ENCODE data around the gene ZNRF1. TPM values are rescaled to one million over a fixed set of nuclear protein-coding genes. Genes with fewer than 3 reads are reported as not detected.

Gene ZNRF1
- total RNA-seq, 1 experiment from 2014 or later = 27.1 TPM

DNA sequence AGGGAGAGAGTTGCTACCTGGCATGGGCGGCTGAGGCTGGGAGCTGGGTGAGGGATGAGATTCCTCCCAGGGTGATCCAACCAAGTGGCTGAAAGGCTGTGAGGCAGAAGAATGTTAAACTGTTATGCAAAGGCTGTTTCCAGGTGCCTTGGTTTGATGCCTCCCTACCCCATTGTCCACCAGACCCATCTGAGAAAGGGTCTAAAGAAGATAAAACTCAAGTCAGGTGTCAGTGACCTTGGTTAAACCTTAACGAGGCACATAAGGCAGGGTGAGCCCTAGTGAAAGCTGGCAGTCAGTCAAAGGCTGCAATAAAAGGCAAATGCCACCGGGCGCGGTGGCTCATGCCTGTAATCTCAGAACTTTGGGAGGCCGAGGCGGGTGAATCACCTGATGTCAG is 94.0 kb downstream of the ZNRF1 start:
- peaks cover 36% of the 10 kb centered on the region for H3K4me1 Mint-ChIP-seq (ENCODE audit: low read depth, unreplicated experiment)
- no peaks in the 10 kb centered on the region for H3K27me3 Mint-ChIP-seq (ENCODE audit: unreplicated experiment)
- intact Hi-C loops (cut with micrococcal nuclease; ENCODE audit: unreplicated experiment) = no loop called here
- CTCF ChIA-PET = interaction anchor here (0.6 to 0.7 kb wide), 2 partner anchors 109 to 238 kb away, joined by 3 to 10 read pairs; no protein-coding TSS in a partner anchor
- H3K4me3 Mint-ChIP-seq (ENCODE audit: low read depth, unreplicated experiment) = no peak overlapping the region
- TF ChIP-seq, protein P1, sequence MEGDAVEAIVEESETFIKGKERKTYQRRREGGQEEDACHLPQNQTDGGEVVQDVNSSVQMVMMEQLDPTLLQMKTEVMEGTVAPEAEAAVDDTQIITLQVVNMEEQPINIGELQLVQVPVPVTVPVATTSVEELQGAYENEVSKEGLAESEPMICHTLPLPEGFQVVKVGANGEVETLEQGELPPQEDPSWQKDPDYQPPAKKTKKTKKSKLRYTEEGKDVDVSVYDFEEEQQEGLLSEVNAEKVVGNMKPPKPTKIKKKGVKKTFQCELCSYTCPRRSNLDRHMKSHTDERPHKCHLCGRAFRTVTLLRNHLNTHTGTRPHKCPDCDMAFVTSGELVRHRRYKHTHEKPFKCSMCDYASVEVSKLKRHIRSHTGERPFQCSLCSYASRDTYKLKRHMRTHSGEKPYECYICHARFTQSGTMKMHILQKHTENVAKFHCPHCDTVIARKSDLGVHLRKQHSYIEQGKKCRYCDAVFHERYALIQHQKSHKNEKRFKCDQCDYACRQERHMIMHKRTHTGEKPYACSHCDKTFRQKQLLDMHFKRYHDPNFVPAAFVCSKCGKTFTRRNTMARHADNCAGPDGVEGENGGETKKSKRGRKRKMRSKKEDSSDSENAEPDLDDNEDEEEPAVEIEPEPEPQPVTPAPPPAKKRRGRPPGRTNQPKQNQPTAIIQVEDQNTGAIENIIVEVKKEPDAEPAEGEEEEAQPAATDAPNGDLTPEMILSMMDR (IDR thresholded peaks at IDR 0.05; ENCODE audit: unreplicated experiment) = no peak
- DNase-seq = peak; percentile 54
- H3K9me3 Mint-ChIP-seq (ENCODE audit: low read depth, unreplicated experiment) = no peaks in the 10 kb centered on the region
- peaks cover 6% of the 10 kb centered on the region for H3K36me3 Mint-ChIP-seq (ENCODE audit: insufficient read depth, unreplicated experiment)
- no TSS peak for BruUV-seq (replicated peaks)
- H3K27ac Mint-ChIP-seq (ENCODE audit: unreplicated experiment) = peak overlapping the region; percentile 36

DNA sequence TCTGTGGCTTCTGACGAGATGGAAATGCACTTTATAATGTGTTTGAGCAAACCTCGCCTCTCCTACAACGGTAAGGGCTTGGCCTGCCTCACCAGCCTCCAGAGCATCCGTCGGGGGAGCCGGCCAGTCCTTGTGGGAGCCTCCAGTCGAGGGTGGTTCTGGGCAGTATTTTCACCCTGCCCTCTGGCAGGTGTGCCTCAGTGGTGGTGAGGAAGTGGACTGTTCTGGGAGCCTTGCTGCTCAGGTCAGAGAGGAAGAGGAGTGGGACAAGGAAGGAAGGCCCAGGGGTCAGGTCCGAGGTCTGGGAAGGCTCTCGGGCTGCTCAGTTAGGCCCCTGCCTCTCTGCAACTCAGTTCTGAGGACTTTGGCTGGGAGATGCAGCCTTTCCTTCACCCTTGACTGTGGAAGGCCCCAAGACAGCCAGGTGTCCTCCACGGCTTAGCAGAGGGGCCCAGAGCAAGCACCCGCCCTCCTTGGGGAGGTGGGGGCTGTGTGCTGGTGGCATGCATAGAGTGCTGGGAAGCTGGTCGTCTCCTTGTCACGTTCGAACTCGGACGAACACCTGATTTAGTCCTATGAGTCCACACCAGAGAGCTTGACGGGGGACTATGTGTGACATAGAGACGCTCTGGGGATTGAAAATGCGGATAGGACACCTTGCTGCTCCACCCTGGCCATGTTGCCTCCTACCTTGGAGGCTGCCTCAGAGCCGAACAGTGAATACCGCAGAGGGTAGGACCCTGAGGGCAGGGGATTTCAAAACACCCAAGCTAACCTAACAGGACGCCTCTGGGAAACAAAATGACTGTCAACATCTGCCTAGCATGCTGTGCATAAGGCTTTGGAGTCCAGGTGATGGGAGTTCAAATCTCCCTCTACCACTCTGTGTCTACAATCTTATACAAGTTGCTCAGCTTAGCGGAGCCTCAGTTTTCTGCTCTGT is 95.0 kb downstream of the ZNRF1 start:
- intact Hi-C loops (cut with micrococcal nuclease; ENCODE audit: unreplicated experiment) = no loop called here
- TF ChIP-seq, protein P1 (IDR thresholded peaks at IDR 0.05; ENCODE audit: unreplicated experiment) = no peak
- H3K9me3 Mint-ChIP-seq (ENCODE audit: low read depth, unreplicated experiment) = no peaks in the 10 kb centered on the region
- peaks cover 36% of the 10 kb centered on the region for H3K4me1 Mint-ChIP-seq (ENCODE audit: low read depth, unreplicated experiment)
- no peaks in the 10 kb centered on the region for H3K27me3 Mint-ChIP-seq (ENCODE audit: unreplicated experiment)
- no peak overlapping the region for H3K27ac Mint-ChIP-seq (ENCODE audit: unreplicated experiment)
- peaks cover 6% of the 10 kb centered on the region for H3K36me3 Mint-ChIP-seq (ENCODE audit: insufficient read depth, unreplicated experiment)
- BruUV-seq (replicated peaks) = no TSS peak
- CTCF ChIA-PET = interaction anchor here (1.3 kb wide), 1 partner anchor 18 kb away, joined by 3 read pairs; no protein-coding TSS in a partner anchor
- no peak overlapping the region for H3K4me3 Mint-ChIP-seq (ENCODE audit: low read depth, unreplicated experiment)
- no peak for DNase-seq

DNA sequence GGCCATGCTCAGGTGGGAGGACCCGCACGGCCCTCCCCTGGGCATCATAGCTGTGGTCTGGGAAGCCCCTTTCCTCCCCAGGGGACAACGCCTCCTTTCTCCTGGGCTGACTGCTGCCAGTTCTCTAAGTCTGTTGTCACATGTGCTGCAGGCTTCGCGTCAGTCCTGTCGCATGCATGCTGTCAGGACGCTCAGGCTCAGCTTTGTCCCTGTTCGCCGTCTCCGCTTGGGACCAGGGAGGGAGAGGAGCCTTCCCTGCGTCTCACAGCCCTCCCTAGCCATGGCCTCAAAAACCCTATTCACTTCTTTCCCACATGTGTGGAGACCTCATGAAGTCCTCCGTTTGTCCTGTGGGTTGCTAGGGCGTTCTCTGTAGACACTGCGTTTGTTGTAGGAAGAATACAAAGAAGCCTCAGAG is 96.4 kb downstream of the ZNRF1 start:
- Mint-ChIP-seq H3K4me3 (ENCODE audit: low read depth, unreplicated experiment) (no peak overlapping the region), H3K27me3 (ENCODE audit: unreplicated experiment) (no peaks in the 10 kb centered on the region), H3K36me3 (ENCODE audit: insufficient read depth, unreplicated experiment) (peaks cover 6% of the 10 kb centered on the region), H3K27ac (ENCODE audit: unreplicated experiment) (no peak overlapping the region), H3K4me1 (ENCODE audit: low read depth, unreplicated experiment) (peaks cover 36% of the 10 kb centered on the region), H3K9me3 (ENCODE audit: low read depth, unreplicated experiment) (no peaks in the 10 kb centered on the region)
- intact Hi-C loops (cut with micrococcal nuclease; ENCODE audit: unreplicated experiment) = loop anchor here (5.0 kb wide), 1 partner anchor 83 kb away; no protein-coding TSS in a partner anchor
- TF ChIP-seq, protein P1 (IDR thresholded peaks at IDR 0.05; ENCODE audit: unreplicated experiment) = no peak
- CTCF ChIA-PET = no interaction called here
- DNase-seq = no peak
- BruUV-seq (replicated peaks) = no TSS peak

DNA sequence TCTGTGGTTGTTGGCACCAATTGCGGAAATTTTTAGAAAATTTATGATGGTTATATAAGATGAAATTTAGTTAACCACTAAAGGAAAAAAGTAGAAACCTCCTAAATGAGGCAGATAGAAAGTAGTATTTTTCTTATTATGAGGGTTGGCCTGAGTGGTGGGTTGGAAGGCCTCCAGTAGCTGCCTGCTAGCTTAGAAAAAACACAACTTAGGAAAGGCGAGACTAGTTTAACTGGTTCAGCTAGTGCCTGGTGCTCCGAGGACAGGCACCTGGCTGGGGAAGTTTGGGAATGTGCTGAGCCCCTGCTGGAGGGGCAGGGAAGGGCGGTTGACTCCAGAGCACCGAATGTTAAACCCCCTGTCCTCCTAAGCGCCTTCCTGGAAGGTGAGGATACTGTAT is 97.8 kb downstream of the ZNRF1 start:
- CTCF ChIA-PET = interaction anchor here (0.5 to 2.5 kb wide), 7 partner anchors 14 to 161 kb away, joined by 3 to 20 read pairs (median 7); partner anchors contain the start of gene ZNRF1
- no TSS peak for BruUV-seq (replicated peaks)
- peaks cover 36% of the 10 kb centered on the region for H3K4me1 Mint-ChIP-seq (ENCODE audit: low read depth, unreplicated experiment)

More for the DNA sequence above, 97.8 kb downstream of the ZNRF1 start:
- peaks cover 6% of the 10 kb centered on the region for H3K36me3 Mint-ChIP-seq (ENCODE audit: insufficient read depth, unreplicated experiment)
- H3K9me3 Mint-ChIP-seq (ENCODE audit: low read depth, unreplicated experiment) = no peaks in the 10 kb centered on the region
- H3K4me3 Mint-ChIP-seq (ENCODE audit: low read depth, unreplicated experiment) = no peak overlapping the region
- intact Hi-C loops (cut with micrococcal nuclease; ENCODE audit: unreplicated experiment) = loop anchor here (5.0 kb wide), 1 partner anchor 84 kb away; no protein-coding TSS in a partner anchor
- TF ChIP-seq, protein P1 (IDR thresholded peaks at IDR 0.05; ENCODE audit: unreplicated experiment) = peak; percentile 67
- H3K27ac Mint-ChIP-seq (ENCODE audit: unreplicated experiment) = peak overlapping the region; percentile 53
- H3K27me3 Mint-ChIP-seq (ENCODE audit: unreplicated experiment) = no peaks in the 10 kb centered on the region
- peak; percentile 85 for DNase-seq
